SIG-M5 treated with dmso at 0.1 percent for 504 hours (cell line): Measurements from ENCODE around the gene SLC1A7.

Experiments used
- DNase-seq: peaks from one replicate; lab custom pipeline; 2025; ENCODE audit not compliant: unreplicated experiment; lab: John Stamatoyannopoulos, UW

The SLC1A7 gene

GRCh38 chr1:53062708-53063591 lies 79.5 kb downstream of the SLC1A7 start:
- DNase-seq, result no peak

- no peak for DNase-seq
Measured at GRCh38 chr1:53061859-53062707, 80.4 kb downstream of the SLC1A7 start, which contains the start of gene PODN. TSS of gene PODN (plus strand) at chr1:53062213. CDS start at chr1:53069856, 7,643 bp downstream.

DNA sequence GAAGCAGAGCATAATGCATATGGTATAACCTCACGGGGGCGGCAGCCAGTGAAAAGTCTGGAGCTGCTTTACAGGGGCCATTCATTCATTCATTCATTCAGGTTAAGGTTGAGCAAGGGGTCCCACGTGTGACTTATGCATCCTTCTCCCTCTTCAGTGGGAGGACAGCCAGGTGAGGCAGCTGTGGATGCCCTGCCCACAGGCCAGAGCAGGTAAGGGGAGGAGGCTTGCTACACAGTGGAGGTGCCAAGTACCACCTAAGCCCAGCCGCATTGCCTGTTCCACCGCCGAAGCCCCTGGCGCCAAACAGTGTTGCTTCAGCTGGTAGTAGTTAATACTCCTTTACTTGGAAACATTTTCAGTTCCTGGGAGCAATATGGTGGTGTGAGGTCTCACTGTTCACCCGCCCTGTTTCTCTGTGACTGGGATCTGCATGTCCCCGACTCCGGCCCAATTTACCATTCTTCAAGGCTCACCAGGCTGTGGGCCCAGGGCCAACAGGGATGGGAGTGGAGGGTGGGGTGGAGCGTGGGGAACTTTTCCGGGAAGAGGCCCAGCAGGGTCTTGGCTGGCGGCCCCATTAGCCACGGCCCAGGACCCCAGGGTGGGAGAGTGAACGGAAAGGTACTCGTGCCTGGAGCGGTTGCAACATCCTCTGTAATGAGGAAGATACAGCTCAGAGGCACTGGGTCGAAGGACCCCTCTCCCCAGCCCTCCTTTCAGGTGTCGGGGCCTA lies 81.1 kb downstream of the SLC1A7 start:
- DNase-seq, result no peak

DNA sequence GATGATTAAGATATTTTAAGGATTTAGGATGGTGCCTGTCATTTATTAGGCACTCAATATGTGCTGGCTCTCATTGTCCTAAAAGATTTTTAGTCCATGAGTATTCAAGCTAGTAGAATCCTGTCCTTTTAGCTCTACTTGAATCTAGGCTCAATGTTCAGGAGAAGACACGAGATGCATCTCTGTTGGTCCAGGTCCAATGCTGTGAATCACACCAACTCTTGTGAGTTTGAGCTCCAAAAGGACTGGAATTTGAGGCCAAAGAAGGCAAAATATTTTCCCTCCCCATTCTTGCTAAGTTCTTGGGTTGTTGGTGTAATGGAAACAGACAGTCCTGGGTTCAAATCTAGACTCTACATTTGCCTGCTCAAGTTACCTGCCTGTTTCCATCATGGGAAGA lies 81.9 kb downstream of the SLC1A7 start:
- DNase-seq, result no peak

DNA sequence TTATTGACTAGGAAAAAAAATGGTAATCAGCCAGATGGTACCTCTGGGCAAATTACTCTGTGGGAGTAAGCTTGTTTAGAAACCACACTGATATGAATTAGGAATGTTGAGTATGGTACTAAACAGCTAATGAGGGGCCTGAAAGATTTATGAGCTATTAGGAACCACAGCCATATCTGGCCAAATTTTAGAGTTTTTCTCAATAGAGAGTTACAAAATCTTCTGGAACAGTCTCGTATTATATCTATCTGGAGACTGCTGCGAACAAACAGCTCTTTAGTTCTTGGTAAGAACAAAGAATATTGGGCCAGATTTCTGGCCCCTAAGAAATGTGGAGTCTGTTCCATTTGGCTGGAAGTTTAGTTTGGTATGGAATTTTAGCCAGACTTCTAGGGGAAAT lies 85.3 kb downstream of the SLC1A7 start:
- no peak for DNase-seq

- DNase-seq, result no peak
Measured at GRCh38 chr1:53051676-53052075, 90.8 kb downstream of the SLC1A7 start.

- no peak for DNase-seq
Measured at GRCh38 chr1:53050310-53050709, 92.1 kb downstream of the SLC1A7 start.

GRCh38 chr1:53049574-53049967 lies 92.9 kb downstream of the SLC1A7 start:
- no peak for DNase-seq

DNA sequence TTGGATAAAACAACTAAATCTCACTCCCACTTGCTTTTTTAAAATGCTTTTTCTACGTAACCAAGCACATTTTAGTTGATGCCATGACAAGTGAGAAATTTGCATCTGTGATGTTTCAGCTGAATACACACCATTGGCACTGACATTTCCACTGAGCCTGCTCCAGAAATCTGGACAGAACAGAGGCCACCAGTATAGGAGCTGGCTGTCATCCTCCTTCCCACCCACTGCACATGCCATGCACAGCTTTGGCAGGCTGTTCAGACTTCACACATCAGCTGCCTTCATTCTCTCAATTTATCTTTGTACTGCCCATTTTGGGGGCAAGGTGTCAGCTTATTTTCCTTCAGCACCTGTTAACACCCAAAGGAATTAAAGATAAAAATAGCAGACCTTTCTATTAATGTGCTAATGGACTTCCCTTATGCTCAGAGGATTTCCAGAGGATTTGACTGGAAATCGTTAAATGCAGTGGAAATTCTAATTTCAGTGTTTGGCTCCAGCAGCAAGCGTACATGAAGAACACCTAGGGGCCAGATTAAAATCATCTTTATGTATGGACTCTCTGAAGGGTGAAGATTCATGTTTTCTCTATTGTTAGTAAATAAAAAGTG lies 93.4 kb downstream of the SLC1A7 start:
- no peak for DNase-seq

GRCh38 chr1:53047737-53048736 lies 94.4 kb downstream of the SLC1A7 start:
- DNase-seq, result no peak

GRCh38 chr1:53046930-53047329 lies 95.5 kb downstream of the SLC1A7 start:
- DNase-seq, result no peak

DNA sequence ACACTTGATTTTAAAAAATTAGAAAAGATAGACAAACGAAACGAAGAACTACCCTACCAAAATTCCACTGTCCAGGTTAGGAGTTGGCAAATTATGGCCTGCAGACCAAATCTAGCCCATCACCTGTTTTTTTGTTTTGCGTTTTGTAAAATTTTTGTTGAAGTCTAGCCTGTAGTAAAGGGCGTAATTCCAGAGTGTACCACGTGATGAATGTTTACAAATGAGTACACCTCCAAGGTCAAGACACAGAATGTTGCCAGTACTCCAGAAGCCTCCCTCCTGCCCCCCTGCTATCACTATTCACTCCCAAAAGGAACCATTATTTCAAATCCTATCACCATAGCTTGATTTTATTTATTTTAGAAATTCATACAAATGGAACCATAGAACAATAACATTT lies 97.5 kb downstream of the SLC1A7 start:
- DNase-seq, result no peak

GRCh38 chr1:53043271-53043670 lies 99.2 kb downstream of the SLC1A7 start:
- no peak for DNase-seq

DNA sequence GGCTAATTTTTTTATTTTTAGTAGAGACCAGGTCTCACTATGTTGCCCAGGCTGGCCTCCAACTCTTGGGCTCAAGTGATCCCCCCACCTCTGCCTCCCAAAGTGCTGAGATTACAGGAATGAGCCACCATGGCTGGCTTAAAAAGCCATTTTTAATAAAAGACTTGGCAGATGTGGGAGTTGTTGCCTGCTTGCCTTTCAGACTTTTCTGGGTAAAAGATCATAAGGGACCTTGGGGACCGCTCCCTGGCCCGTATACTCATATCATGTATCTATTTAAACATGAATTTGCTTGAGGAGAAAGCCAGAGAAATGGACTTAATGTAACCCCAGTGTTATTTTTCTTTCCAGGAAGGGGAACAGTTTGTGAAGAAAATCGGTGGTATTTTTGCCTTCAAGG lies 103.9 kb downstream of the SLC1A7 start:
- DNase-seq, result no peak
